NCI-H128 (cell line): ENCODE data around the gene NOX3.
"Not testable (repeated sequence)": the region's sequence is repeated elsewhere in the genome, so short reads cannot be mapped to it uniquely, and the experiment has no call there.

ENCODE experiments used
- DNase-seq: peaks from one replicate; lab custom pipeline; 2025; ENCODE audit not compliant: unreplicated experiment; lab: John Stamatoyannopoulos, UW

Gene NOX3

DNA sequence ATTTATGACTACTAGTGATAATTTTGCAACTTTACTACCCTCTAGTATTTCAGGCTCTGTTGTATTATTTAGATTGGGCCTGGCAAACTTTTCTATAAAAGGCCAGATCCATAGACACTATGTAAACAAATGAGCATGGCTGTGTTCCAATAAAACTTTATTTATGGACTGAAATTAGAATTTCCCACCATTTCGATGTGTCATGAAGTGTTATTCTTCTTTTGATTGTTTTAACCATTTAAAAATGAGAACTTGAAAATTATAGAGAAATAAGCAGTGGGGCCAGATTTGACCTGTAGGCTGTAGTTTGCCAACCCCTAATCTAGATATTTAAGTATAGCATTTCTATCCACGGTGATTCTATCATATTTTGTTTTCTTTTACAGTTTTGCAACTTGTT lies 79.8 kb downstream of the NOX3 start:
- no peak for DNase-seq

DNA sequence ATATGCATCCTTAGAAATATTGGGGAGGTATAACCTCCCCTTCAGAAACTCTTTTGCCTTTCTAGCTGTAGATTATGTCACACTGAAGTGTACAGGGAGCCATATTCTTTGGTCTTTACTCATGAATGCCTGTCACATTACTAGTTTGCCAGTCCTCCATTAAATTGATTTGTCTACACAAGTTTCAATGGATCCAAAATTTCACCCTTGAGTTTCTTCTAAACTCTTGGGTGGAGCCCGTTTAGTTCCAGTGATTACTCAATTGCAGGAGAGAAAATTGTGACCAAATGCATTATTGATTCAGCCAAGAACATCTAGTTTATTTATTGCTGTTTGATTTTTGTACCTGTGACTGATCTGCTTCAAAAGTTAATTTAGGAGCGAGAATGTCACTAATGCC lies 81.0 kb downstream of the NOX3 start:
- DNase-seq = no peak

DNA sequence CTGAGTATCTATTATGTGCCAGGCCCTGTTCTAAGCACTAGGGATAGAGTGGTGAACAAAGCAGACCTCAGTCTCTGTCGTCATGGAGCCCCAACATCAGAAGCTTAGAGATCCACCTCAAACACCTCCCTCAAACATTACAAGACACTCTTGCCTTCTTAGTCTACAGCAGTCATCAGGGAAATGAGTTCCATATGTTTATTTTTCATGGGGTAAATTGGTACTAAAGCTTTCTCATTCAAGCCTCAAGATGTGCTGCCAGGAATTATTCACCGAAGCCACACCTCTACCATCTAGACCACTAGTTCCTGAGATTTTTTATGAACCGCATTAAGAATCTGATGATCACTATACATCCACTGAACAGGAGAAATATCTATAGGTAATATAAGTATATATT lies 82.4 kb downstream of the NOX3 start:
- DNase-seq = no peak

DNA sequence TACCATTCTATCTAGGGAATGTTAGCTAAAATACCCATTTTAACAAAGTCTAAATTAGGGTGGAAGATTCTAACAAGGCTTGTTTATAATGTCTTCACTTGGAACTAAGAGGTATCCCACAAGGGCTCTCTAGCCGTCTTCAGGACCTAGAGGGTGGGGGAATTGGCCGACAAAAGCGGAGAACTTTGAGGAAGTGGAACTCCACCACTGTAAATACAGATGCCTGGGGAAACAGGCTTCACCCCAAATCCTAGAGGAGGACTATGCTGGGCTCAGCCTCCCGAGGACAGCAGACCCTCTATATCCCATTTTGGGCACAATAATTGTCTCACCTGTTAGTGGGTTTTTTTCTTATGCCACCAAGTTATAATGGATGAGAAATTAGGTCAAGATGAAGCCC lies 83.4 kb downstream of the NOX3 start:
- no peak for DNase-seq

DNA sequence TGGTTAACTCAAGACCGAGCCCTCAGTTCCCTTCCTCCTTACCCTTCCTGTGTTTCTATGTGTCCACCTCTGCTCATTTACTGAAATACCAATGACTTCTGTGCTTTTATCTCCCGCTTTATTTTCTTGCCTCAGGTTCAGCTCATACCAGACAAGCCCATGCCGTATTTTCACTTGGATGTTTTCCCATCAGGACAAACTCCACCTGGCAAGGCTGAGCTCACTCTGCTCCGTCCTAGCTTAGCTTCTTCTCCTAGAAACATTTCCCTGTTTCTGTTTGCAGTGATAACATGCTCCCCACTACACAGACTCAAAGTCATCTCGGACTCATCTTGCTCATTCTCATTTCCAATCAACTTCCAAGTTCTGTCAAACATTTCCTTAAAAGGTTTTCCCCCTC lies 84.4 kb downstream of the NOX3 start:
- no peak for DNase-seq

DNA sequence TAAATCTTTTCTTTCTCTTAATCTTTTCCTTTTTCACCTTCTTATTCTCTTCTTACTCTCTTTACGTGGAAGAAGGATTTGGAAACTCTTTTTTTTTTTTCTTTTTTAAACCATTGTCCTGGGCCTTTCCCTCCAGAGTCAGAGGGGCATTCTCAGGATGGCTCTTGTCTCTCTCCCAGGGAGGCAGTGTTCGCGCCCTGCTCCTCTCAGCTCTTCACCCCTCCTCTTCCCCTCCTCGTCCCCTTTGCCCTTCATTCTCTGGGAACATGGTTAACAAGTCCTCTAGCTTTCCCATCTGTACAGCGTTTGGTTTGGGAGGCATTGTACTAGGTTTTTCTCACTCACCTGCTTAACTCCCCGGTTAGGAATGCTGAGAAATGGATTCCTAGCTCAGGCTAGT lies 89.3 kb downstream of the NOX3 start:
- DNase-seq = no peak

DNA sequence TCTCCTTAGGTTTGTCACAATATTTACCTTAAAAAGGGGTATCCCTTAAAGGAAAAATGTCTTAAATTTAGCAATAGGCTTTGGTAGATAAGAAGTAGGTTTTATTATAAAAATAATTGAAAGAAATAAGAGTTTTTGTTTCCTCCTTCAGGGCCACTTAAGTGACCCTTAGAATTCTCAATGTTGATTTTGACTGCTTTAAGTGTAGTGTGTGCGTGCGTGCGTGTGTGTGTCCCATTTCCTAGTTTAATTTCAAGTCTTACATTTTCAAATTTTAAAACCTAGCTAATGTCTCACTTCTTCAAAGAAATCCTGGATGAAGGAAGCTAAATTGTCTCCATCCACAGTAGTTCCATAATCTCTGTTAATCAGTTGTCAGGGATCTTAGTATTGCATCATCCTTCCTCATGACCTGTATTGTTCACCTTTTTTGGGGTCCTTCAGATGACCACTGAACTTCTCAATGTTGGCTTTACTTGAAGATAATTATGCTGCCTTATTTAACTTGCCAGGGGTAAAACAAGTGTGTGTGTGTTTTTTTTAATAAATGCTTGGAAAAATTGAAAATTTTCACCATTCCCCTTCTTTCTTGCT lies 90.7 kb downstream of the NOX3 start:
- DNase-seq = no peak

DNA sequence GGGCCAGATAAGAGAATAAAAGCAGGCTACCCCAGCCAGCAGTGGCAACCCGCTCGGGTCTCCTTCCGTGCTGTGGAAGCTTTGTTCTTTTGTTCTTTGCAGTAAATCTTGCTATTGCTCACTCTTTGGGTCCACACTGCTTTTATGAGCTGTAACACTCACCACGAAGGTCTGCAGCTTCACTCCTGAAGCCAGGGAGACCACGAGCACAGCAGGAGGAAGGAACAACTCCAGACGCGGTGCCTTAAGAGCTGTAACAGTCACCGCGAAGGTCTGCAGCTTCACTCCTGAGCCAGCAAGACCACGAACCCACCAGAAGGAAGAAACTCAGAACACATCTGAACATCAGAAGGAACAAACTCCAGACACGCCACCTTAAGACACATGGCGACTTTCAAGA lies 91.6 kb downstream of the NOX3 start:
- DNase-seq = not testable (repeated sequence)

DNA sequence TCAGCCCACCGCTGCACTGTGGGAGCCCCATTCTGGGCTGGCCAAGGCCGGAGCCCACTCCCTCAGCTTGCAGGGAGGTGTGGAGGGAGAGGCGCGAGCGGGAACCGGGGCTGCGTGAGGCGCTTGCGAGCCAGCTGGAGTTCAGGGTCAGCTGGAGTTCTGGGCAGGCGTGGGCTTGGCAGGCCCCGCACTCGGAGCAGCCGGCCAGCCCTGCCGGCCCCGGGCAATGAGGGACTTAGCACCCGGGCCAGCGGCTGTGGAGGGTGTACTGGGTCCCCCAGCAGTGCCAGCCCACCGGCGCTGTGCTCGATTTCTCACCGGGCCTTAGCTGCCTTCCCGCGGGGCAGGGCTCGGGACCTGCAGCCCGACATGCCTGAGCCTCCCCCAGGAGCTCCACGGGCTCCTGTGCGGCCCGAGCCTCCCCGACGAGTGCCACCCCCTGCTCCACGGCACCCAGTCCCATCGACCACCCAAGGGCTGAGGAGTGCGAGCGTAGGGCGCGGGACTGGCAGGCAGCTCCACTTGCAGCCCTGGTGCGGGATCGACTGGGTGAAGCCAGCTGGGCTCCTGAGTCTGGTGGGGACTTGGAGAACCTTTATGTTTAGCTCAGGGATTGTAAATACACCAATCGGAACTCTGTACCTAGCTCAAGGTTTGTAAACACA lies 92.5 kb downstream of the NOX3 start:
- not testable (repeated sequence) for DNase-seq

DNA sequence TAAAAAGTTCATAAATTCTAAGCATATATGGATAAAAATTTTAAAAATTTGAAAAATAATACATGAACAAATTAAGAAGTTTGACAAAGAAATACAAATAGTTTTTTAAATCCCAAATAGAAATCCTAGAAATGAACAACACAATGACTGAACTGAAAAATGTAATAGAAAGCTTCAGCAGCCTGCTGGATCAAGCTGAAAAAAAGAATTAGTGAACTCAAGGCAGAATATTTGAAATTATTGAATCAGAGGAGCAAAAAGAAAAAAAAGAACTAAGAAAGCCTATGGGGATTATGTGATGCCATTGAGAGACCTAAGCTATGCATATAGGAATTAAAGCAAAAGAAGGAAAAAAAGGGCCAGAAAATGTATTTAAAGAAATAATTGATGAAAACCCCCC lies 101.5 kb downstream of the NOX3 start:
- DNase-seq = no peak

DNA sequence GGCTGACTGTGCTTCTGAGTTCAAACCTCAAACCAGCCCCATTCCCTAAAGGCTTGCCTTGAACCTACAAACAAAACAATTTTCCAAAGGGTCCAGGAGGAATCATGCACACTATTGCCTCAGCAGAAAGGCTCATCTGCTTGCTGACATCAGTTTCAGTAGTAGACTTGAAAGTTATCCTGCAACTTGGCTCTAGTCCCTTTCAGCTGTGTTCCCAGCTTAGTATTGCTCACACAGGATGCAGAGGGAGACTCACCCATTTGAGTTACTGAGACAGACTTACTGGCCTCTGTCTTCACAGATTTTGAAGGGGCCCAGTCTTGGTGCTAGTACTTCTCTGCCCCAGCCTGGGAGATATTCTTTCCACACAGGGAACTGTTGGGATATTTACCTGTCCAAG lies 102.8 kb downstream of the NOX3 start:
- no peak for DNase-seq

DNA sequence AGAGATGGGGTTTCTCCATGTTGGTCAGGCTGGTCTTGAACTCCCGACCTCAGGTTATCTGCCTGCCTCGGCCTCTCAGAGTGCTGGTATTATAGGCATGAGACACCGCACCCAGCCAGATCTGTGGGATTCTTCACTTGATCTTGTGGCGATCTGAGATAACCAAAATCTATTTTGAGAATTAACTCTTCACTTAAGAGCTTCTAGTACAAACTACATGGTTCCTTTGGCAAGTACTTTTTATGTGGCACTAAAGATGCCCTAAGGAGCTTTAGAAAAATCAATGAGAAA lies 103.6 kb downstream of the NOX3 start:
- no peak for DNase-seq

DNA sequence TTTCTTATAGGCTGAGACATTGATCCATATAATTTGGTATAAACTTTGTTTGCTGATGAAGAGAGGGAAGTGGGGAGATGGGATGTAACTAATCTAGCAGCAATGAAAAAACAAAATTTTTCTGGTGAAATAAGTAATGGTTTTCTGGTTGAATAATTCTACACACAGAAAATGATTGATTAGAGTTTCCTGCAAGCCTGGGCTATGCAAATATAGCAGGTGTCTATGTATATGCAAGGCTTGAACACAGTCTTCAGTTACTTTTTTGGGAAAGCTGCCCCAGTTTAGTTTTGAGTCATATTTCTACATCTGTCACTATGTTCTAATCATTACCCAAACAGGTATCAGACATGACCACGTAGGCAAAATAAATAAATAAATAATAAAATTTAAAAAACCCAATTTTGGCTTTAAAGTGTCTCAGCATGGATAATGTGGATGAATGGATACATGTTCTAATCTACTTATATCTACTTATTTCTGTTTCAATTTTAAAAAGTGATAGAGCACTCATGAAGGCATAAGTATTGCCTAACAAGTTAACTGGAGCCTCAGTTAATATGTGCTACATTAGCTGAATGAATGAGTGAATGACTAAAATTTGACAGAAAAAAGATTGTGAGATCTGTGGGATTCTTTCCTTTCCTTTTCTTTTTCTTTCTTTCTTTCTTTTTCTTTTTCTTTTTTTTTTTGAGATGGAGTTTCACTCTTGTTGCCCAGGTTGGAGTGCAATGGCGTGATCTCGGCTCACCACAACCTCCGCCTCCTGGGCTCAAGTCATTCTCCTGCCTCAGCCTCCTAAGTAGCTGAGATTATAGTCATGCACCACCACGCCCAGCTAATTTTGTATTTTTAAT lies 104.1 kb downstream of the NOX3 start:
- no peak for DNase-seq

DNA sequence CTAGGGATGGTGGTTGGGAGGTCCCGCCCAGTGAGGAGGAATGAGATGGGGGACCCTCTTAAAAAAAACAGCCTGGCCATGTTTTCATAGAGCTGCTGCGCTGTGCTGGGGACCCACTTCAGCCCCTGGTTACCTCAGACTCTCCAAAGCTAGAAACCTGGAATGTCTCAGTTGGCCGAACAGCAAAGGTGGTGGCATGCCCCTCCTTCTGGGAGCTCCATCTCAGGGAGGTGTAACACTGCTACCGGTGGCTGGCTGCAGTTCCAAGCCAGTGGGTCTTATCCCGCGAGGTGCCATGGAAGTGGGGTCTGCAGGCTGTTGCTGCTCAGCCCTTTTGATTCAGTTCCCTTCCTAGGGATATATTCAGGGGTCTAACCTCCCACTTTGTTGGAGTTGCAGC lies 105.7 kb downstream of the NOX3 start:
- no peak for DNase-seq

DNA sequence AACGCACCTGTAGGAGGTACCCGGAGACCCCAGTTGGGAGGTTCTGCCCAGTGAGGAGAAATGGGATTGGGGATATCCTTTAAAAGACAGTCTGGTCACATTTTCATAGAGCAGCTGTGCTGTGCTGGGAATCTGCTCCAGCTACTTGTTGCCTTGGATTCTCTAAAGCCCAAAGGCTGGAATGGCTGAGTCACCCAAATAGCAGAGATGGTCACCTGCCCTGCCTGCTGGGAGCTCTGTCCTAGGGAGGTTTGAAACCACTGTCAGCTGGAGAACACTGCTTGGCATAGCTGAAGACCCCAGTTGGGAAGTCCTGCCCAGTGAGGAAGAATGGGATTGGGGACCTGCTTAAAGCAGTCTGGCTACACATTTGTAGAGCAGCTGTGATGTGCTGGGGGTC lies 106.5 kb downstream of the NOX3 start:
- DNase-seq = no peak

DNA sequence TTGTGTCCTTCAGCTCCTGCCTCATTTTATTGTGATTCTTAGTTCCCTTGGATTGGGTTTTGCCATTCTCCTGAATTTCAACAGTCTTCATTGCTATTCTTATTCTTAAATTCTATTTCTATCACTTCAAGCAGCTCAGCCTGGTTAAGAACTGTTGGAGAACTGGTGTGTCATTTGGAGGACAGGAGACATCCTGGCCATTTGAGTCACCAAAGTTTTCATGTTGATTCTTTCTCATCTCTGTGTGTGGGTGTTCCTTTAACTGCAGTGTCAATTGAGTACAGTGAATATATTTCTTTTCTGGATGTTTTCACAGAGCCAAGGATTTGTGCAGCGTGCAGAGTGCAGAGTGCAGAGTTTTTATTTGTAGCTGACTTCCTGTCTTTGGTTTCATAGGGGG lies 107.8 kb downstream of the NOX3 start:
- DNase-seq = no peak

DNA sequence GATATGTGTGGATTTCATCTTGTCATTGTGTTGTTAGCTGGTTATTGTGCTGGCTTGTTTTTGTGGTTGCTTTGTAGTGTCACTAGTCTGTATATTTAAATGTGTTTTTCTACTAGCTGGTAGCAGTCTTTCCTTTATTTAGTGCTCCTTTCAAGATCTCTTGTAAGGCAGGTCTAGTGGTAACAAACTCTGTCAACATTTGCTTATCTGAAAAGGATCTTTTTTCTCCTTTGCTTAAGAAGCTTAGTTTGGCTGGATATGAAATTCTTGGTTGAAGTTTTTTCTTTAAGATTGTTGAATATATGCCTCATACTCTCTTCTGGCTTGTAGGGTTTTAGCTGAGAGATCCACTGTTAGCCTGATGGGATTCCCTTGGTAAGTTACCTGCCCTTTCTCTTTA lies 108.7 kb downstream of the NOX3 start:
- no peak for DNase-seq
